A549 (cell line): Measurements from ENCODE around the gene ING3.

Experiments
- CHD4 ChIP-seq: fragments of 200-600 bp; sonication (generic); IDR thresholded peaks from 2 replicates; pipeline ENCODE4 v1.6.1; 2016; ENCODE audit warnings: antibody characterized with exemption, mild to moderate bottlenecking, borderline replicate concordance
- CTCF ChIP-seq: fragments of >200 bp; sonication (Bioruptor Twin); formaldehyde crosslinking; IDR thresholded peaks from 3 replicates; pipeline ENCODE4 v1.5.1; 2016

- TF ChIP-seq CTCF (no peak), CHD4 (no peak)
Measured at GRCh38 chr7:120992965-120993494, 42.5 kb downstream of the ING3 start.
